ENCODE data around the gene SYNDIG1. TPM values are rescaled to one million over a fixed set of nuclear protein-coding genes. Genes with fewer than 3 reads are reported as not detected.

Gene SYNDIG1
- total and polyA plus RNA-seq, 9 of the 15 experiments (the other 6 are each of a cell fraction or from before 2014, with no cell fraction given), result not detected

- Histone ChIP-seq H3K4me2 (ENCODE audit: insufficient read depth, low read length) (no peak overlapping the region), H3K36me3 (ENCODE audit: control insufficient read depth, insufficient read depth, low read length) (no peaks in the 10 kb centered on the region), H3K4me3 (no peak overlapping the region), H2AFZ (ENCODE audit: low read depth, low read length) (no peak overlapping the region), H3K4me1 (replicated peaks in 1 of 2; ENCODE audit: control insufficient read depth in 2 of 2, insufficient read depth in 2 of 2, low read length in 2 of 2) (no peaks in the 10 kb centered on the region; a peak in 1 of 5 replicates), H3K9me1 (ENCODE audit: control insufficient read depth, insufficient read depth, low read length) (no peaks in the 10 kb centered on the region), H3K79me2 (ENCODE audit: control insufficient read depth, insufficient read depth, low read length) (no peaks in the 10 kb centered on the region), H4K20me1 (replicated peaks; ENCODE audit: control insufficient read depth, insufficient read depth, low read length) (no peaks in the 10 kb centered on the region), H3K27me3 (ENCODE audit: control insufficient read depth in 2 of 2, insufficient read depth in 2 of 2, low read length in 2 of 2) (peaks cover 0 to 7% of the 10 kb centered on the region in 2 experiments; a peak in 1 of 5 replicates), H3K9ac (ENCODE audit: insufficient read depth in 1 of 2, low read depth in 2 of 2, low read length in 2 of 2) (no peak overlapping the region), H3K9me3 (replicated peaks; ENCODE audit: control insufficient read depth, insufficient read depth, low read depth, low read length) (no peaks in the 10 kb centered on the region), H3K27ac (ENCODE audit: extremely low read depth, low read depth, low read length) (no peak overlapping the region)
- WGBS (ENCODE audit: insufficient coverage, low coverage, missing lambda C conversion rate), result 0% methylated on average over 6 of the region's 6 CpGs
- CTCF ChIA-PET (ENCODE audit: low intra/inter-chr PET ratio), result no interaction called here
- DNase-seq (ENCODE audit: extremely low read depth in 1 of 4, low spot score in 3 of 4) (no peak), FAIRE-seq (no peak), ATAC-seq (no peak)
- intact Hi-C loops (cut with micrococcal nuclease) (no loop called here), in situ Hi-C loops (cut with MboI) (no loop called here)
- no TSS peak for BruUV-seq (replicated peaks)
- POLR2A ChIA-PET, result interaction anchor here (0.6 kb wide), 1 partner anchor 166 kb away, joined by 3 read pairs; no protein-coding TSS in a partner anchor
- no peak for TF ChIP-seq KLF10 (CRISPR knock-in tag; IDR thresholded peaks at IDR 0.05)
- no peak for TF ChIP-seq ARHGAP35 (IDR thresholded peaks at IDR 0.05; ENCODE audit: partially characterized antibody)
- TF ChIP-seq PTTG1 (tag; IDR thresholded peaks at IDR 0.05; ENCODE audit: low read depth), result no peak
- no peak for TF ChIP-seq HDGF (IDR thresholded peaks at IDR 0.05)
- no peak for TF ChIP-seq COPS2 (conservative IDR thresholded peaks at IDR 0.05)
- no peak for TF ChIP-seq NRF1 (conservative IDR thresholded peaks at IDR 0.05 in 1 of 2, IDR thresholded peaks at IDR 0.05 in 1 of 2)
- no peak for TF ChIP-seq PREB (CRISPR knock-in tag; IDR thresholded peaks at IDR 0.05)
- TF ChIP-seq FOS (IDR thresholded peaks at IDR 0.05; ENCODE audit: extremely low read depth, insufficient read length), result no peak
- TF ChIP-seq HBP1 (CRISPR knock-in tag; IDR thresholded peaks at IDR 0.05), result no peak
- TF ChIP-seq BRF1 (IDR thresholded peaks at IDR 0.05; ENCODE audit: borderline replicate concordance, extremely low read depth, insufficient read length), result no peak
- no peak for TF ChIP-seq NBN (IDR thresholded peaks at IDR 0.05; ENCODE audit: low read depth)
- no peak for TF ChIP-seq ZNF239 (CRISPR knock-in tag; IDR thresholded peaks at IDR 0.05)
- no peak for TF ChIP-seq TAL1 (IDR thresholded peaks at IDR 0.05)
- TF ChIP-seq MAFK (IDR thresholded peaks at IDR 0.05; ENCODE audit: low read length), result no peak
Measured at GRCh38 chr20:24588047-24588635, 118.7 kb downstream of the SYNDIG1 start.
